AG09319 (cell line): Measurements from ENCODE around the gene CDKL5.

ENCODE experiments used
- DNase-seq: peaks from one replicate; pipeline ENCODE4 v3.0.0-alpha.2; 2010; ENCODE audit warnings: low read depth; ENCODE audit errors: extremely low read depth
- TF ChIP-seq, protein P1 (sequence below): IDR thresholded peaks from 2 replicates; pipeline ENCODE4 v1.5.1; 2011; ENCODE audit warnings: low read depth, mild to moderate bottlenecking, inconsistent platforms, low read length, moderate library complexity

CDKL5 gene

DNA sequence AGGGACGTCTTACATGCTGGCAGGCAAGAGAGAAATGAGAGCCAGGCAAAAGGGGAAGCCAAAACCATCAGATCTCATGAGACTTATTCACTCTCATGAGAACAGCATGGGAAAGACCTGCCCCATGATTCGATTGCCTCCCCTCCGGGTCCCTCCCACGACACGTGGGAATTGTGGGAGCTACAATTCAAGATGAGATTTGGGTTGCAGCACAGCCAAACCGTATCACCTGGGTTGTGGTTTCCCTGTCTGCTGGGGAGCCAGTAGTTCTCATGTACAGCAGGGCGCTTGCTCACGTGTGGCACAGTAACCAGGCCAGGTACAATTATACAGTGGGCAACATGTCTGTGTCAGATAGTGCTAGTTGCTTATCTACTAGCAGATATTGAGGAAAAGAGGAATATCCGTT is 257.6 kb downstream of the CDKL5 start:
- TF ChIP-seq, protein P1, sequence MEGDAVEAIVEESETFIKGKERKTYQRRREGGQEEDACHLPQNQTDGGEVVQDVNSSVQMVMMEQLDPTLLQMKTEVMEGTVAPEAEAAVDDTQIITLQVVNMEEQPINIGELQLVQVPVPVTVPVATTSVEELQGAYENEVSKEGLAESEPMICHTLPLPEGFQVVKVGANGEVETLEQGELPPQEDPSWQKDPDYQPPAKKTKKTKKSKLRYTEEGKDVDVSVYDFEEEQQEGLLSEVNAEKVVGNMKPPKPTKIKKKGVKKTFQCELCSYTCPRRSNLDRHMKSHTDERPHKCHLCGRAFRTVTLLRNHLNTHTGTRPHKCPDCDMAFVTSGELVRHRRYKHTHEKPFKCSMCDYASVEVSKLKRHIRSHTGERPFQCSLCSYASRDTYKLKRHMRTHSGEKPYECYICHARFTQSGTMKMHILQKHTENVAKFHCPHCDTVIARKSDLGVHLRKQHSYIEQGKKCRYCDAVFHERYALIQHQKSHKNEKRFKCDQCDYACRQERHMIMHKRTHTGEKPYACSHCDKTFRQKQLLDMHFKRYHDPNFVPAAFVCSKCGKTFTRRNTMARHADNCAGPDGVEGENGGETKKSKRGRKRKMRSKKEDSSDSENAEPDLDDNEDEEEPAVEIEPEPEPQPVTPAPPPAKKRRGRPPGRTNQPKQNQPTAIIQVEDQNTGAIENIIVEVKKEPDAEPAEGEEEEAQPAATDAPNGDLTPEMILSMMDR = no peak

DNA sequence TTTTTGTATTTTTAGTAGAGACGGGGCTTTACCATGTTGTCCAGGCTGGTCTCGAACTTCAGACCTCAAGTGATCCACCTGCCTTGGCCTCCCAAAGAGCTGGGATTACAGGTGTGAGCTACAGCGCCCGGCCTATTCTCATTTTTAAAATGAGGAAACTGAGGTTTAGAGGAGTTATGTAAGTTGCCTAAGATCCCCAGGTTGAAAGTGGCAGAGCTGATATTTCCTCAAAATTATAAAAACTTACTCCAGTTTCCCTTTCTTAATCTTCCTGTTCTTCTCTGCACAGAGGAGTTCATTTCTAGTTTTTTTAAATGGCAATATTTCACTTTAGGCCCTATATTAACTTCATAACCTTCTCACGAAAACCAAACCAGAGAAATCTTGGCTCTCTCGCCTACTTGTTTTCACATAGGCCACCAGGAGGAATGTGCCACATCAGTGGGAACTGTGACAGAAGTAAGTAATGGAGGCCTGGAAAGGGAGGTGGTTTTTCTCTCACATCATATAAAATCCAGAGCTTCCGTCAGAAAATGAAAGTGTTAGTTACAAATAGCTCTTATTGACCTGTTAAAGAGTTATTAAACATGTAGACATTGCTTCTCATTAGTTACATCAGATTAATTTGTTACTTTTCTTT is 262.6 kb downstream of the CDKL5 start:
- no peak for DNase-seq

More for the DNA sequence above, 257.6 kb downstream of the CDKL5 start:
- DNase-seq = no peak

DNA sequence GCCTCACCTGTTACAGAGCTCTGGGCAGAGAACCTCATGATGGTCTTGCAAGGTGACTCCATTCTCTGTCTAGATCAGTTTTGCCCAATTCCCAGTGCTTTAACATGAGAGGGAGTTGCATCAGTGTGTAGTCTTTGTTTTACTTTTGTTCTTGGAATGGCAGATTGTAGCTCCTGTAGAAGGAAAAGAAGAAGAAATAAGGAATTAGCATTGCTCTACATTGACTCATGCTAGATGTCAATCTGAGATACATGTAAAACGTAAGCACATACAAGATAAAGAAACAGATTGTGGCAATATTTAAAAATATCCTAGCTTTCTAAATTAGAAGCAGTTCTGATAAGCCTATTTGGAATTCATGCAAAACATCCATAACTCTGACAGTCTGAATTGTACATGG is 266.0 kb downstream of the CDKL5 start:
- DNase-seq = no peak
- TF ChIP-seq, protein P1 = no peak

More for the DNA sequence above, 262.6 kb downstream of the CDKL5 start:
- TF ChIP-seq, protein P1 = no peak

DNA sequence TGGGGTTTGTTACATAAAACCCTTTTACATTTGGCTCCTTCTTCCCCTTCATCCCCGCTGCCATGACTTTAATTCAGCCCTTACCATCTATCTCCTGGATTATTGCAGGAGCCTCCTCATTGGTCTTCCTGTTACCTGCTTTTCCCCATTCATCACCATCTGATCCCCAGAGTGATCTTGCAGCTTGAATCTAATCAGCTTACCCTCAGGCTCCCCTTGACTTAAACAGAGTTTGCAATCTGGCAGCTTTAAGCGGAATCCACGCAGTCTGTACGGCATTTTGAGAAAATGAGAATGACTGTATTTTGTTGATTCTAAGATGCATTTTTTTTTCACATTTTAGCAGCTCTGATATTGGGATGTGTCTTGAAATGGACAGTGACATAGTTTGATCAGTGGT is 267.1 kb downstream of the CDKL5 start:
- TF ChIP-seq, protein P1 = no peak
- no peak for DNase-seq

DNA sequence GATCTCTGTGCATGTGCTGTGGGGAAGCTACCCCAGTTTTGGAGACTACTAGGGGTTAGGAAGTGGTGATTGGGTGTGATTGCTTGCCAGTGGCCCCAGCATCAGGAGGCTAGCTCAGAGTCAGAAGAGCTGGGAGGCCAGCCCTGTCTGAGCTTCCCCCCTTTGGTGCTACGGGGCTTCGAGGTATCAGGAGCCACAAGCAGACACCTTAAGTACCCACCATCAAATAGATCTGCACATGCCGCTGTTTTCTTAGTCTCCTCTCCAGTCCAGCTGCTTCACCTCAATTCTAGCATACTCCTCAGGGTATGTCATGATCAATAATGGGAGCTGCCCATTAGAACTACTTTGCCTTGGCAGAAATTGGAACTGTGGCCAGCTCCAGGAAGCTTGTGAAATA is 271.2 kb downstream of the CDKL5 start:
- DNase-seq = no peak
- TF ChIP-seq, protein P1 = no peak

DNA sequence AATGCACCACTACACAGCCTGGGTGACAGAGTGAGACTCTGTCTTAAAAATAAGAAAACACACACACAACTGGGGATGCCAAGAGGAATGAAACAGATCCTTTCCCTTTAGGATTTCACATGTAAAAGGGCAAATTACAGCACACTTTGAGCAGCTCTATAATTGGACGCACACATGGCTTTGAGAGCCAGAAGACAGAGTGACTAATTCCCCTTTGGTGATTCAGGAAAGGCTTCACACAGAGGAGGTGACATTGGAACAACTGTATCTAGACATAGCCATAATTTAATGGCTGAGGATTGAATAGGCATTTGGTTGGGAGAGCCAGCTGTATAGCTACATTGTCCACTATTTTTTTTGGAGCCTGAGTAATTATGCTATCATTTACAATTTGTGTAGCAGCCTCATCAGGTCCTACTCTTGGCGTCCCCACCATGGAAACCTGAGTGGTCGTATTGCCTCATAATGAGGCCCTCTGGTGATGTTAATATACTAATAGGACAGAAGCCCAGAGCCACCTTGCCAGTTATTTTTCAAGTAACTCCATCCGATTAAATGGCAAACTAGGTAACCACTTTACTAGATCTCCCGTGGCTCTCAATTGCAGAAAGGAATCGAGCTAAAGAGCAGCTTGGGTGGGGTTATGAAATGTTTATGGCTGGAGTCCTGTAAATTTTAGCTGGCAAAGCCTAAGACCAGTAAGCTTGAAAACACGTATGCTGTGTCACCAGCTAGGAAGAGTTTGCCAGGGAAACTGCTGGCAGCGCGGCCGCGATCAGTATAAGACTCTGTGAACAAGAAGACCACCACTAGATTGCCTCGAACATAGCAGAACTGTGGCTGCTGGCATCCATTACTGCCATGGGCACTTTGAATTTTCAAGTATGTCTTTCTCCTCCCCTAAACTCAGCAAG is 273.6 kb downstream of the CDKL5 start:
- DNase-seq = no peak
- TF ChIP-seq, protein P1 = no peak

DNA sequence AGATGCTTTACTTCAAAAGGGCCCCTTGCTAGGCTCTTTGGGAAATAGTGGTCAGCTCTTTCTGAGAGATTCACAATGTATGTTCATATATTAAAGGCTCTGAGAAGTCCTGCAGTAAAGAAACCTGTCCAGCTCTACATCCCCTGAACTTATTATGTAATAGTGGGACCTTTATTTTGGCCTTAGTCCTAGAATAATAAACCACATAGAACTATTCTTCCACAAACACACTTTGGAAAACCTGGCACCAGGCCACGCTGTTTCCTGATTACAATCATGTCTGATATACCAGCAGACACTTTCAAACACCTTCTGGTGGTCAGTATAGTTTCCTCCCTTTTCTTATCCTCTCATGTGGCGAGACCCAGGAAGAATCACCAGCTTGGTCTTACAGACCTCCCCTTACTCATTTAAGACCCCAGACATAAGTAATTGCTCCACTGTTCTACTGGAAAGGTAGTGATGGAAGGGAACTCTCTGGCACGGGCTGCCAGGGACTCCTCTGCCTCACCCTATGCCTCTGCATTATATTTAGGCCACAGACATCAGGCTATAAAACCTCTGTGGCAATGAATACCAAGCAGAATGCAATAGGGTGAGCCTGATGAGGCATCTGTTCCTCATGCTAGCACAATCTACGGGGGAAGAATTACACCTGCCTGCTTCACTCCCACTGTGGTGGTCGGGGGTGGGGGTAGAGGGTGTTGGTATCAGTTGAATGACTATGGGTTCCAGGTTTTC is 276.4 kb downstream of the CDKL5 start:
- TF ChIP-seq, protein P1 = no peak
- DNase-seq = no peak
